Activated CD4-positive, alpha-beta T cell treated with anti-CD3 and anti-CD28 coated beads, Interleukin-2, amount 50 U/mL, for 4 hours (primary cell): ENCODE measurements around the gene LIMS2.

Source experiments
- DNase-seq, 2 experiments: peaks; one replicate each; pipeline ENCODE4 v3.0.0-alpha.2; 2020

Gene LIMS2

DNA sequence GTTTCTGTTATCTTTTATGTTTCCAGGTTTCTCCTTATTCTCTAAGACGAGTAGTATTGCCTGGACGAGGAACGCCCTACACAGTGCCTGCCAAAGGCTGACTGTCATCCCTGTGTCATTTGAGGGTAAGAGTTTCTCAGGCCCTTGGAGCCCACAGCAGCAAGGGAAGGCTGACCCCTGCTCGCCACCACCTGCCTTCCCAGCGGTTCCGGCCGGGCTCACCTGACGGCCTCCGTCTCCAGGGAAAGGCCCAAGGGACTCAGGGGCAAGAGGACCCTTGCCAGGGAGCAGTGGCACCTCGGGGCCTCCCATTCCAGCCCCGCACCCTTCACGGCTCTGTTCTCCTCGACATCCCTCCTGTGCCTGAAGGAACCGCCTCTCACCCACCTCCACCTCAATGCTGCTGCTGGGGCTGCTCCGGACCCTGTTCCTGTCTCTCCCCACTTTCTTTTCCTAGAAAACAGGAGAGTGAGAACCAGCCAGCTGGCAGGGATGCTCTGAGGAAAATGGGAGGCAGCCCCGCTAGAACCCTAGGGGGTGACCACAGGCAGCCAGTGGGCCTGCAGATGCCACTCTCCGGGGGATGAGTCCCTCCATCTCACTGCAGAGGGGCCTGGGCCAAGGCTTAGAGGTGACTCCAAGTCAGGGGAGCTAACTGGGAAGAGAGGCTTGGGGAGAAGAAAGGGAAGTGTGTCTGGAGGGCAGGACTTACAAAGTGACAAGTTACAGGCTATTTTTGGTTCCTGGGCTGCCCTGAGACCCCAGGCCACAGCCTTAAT lies 1.9 kb downstream of the LIMS2 start:
- no peak for DNase-seq

DNA sequence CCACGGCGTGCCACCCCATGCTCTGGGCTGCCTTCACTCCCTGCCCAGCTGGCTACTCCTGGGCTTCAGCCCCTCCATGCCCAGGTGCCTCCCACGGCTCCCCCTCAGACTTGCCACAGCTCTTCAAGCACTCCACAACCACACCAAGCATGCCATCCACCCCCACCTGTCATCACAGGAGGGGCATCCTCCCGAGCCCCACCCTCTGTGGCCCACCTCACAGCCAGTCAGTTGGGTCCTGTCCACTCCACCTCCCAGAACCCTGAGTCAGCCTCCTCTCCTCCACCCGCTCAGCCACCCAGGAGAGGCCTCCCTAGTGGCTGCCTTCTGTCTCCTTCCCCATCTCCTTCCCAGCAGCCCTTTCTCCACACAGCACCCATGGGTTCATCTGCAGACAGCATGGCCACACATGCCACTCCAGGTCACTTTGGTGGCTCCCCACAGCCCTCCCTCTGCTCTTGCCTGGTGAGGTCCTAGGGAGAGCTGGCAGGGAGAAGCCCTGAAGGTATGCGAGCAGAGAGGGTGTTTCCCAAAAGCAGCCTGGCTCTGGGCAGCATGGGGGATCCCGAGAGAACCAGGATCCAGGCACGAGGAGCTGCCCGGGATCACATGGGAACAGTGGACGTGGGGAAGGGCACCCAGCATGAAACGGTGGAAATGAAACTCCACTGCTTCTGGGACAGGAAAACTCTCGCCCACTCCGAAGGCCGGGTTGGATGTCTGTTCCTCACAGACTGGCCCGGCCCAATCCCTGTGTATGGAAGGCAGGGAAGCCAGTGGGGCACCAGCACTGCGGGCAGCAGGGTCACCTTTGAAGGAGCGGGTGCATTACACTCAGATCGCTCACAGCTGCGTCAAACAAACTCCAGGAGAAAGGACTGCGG lies 2.7 kb downstream of the LIMS2 start:
- no peak for DNase-seq

DNA sequence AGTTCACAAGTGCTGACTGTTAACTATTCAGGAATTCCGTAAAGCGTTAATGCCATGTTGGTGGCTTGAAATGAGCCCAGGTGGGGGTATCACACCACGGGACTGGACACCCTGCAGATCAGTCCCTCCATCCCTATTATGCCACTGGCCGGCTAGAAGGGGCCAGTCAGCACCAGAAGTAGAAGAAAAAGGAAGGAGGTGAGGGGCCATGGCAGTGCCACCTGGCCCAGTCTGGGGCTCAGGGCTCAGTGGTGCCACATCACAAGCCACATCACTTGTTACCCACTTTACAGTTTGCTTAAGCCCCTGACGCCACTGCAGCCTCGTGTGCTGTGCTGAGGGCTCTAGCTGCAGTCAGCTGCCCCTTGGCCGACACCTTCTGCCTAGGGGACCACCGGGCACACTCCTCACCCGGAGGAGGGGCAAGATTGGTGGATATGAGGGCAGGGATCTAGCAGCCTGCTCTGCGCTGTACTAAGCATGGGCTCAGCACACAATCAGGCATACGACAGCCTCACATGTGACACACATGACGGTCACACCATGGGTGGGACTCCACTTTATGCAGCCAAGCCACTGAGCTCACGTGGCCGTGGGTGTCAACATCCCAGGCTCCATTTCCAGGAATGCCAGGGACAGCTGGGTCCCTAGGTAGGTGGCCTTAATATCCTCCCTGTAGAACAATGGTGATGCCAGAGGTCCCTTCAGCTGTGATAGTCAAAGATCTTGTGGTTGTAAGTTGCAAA lies 3.6 kb downstream of the LIMS2 start:
- DNase-seq: no peak

DNA sequence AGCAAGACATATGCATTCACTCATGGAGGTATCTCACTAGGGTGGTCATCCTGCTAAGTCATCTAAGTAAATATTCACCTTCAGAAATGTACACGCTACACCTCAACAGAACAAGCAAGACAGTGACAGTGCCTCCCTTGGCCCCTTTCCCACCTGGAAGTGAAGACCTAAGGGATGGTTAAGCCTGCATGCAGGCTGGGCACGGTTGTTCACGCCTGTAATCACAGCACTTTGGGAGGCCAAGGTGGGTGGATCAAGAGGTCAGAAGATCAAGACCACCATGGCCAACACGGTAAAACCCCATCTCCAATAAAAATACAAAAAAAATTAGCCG lies 4.4 kb downstream of the LIMS2 start:
- DNase-seq: no peak

DNA sequence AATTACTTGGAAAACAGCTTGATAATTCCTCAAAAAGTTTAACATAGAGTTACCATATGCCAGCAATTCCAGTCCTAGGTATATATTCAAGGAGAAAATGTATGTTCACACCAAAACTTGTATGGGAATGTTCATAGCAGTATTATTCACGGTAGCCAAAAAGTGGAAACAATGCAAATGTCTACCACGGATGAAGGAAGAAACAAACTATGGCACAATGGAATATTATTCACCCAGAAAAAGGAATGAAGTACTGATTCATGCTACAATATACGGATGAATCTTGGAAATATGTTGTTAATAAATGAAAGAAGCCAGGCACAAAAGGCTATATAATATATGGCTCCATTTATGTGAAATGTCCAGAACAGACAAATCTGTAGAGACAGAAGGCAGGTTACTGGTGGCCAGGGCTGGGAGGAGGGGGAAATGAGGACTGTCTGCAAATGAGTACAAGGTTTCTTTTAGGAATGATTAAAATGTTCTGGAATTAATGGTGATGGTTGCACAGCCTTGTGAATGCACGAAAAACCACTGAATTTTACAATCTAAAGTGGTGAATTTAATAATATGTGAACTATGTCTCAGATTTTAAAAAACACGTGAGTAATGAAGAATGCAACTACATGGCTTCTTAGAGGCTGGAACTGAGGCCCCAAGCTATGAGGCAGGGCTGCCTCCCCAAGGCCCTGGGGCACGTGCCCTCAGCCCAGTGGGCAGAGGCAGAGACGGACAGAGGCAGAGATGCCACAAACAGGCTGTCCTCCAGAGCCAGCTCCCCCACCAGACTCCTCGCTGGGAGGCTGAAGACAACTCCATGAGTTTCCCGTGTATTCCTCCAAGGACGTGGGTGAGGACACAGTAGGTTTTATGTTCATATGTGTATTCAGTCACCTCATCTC lies 5.0 kb downstream of the LIMS2 start:
- DNase-seq: no peak

DNA sequence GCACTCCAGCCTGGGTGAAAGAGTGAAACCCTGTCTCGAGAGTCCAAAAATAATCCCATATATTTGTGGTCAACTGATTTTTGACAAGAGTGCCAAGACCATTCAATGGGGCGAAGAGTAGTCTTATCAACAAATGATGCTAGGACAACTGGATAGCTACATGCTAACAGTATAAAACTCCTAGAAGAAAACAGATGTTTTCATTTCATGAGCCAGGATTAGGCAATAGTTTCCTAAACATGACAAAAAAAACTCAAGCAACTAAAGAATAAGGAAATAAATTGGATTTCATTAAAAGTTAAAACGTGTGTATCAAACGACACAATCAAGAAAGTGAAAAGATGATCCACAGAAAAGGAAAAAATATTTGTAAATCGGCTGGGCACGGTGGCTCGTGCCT lies 6.3 kb downstream of the LIMS2 start:
- no peak for DNase-seq

DNA sequence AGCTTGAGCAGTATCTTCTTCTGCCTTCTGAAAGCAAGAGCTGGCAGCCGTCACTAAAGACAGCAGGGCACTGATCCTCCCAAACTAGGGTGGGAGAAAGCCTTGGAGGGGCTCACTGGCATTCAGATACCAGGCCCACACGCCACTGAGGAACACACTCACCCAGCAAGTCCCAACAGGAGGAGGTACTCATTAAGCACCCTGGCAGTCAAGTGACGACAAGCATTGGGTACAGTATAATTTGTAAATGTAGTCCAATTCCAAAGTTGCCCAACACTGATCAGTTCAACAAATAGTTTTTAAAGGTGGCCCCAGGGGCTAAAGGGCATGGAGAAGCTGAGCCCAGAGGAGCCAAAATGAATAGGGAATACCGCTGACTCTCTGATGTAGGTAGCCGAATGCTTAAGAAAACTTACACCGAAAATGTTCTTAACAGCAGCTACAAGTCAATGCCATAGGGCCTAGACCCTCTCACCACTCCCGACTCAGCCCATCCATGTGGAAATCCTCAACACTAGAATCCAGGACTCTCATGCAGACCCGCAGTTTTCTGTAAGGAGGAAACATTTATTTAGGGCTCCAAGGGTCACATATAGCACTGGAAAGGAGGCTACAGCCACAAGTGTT lies 9.9 kb downstream of the LIMS2 start:
- no peak for DNase-seq

DNA sequence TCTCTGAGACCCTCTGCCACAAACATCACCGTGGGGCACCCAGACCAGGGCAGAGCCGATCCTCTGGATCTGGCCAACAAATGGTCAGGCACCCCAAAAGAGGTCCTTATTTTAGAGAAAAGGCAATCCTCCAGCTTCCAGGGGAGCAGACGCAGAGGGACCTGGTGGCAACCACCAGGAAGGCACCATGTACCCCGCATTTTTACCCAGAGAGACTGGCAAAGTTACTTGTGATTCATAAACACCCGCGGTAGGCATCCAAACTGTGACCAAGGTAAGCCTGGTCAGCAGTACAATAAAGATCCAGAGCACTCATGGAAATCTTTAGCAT lies 10.5 kb downstream of the LIMS2 start:
- no peak for DNase-seq

DNA sequence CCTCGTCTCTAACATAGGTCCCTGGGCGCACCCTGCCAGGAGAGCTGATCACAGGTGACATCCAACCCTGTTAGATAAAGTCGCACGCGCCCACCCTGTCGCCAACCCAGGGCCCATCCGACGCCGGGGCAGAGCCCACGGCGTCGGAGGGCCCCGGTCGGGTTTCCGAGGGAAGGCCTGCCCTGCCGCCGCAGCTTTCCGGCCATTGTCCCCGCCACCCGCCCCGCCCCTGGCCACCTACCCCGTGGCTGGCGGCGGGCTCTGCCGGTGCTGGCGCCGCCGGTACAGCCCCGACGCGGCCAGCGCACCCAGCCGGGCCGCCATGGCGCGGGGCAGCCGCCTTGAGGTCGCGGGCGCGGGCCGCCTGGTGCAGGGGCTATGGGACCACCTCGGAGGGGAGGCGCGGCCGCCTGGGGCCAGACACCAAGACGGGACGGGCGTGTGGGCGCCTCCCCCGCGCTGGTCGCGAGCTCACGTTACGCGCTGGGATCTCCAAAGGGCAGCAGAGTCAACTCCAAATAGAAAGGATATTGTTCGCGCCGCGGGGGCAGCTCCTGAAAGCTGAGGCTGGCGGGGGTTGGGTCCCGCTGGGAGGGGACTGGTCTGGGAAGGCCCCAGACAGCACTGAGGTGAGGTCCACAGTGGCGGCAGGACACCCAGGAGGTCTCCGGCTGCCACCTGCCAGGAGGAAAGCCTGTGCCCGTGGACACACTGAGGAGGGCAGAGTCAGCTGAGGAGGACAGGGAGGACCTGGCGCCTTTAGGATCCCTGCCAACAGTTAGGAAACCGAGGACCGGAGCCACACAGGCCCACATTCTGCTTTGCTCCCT lies 11.1 kb downstream of the LIMS2 start:
- no peak for DNase-seq

DNA sequence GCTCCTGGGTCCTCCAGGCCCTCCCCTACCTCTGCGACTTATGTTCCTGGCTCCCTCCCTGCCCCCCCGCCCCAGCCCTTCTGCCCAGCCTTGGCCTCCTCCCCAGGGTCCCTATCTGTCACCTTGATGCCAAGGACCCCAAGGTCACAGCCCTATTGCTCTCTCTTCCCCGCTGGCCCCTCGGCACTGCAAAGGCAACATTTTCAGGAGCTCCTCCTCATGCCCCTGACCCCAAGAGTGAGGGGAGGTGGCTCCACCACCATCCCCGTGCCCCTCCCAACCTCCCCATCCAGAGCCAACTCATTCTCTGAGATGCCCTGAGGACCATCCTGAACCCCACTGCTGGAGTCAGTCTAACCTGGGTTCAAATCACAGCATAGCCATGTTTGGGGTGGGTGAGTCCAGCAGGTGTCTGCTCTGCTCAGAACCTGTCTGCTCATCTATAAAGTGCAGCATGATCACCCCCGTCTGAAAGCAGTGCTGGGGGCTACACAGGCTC lies 11.7 kb downstream of the LIMS2 start:
- no peak for DNase-seq

DNA sequence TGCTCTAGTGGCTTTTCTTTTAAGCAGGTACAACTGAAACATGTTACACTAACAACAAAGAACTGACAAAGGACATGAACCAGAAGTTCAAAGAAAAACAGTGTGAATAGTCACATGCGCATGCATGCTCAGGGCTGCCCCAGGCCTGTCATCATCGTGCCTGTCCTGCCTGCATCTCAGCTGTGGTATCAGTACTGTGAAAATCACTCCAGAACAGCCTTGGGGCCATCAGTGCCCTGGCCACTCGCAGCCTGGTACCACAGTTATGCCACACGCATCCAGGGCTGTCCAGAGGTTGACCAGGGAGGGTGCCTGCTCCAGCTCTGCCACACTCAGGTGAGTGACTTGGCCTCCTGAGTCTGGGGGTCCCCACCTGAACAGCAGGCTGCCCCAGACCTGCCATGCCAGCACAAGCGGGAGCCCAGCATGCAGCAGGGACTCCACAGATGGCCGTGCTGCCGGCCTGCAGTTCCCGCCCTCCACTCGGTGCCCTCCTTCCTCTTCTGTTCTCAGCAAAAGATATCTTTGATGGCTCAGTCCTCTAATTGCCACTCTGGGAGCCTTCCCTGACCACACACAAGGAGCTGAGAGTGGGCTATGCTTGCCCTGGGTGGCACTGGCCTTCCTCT lies 12.3 kb downstream of the LIMS2 start:
- DNase-seq: no peak

DNA sequence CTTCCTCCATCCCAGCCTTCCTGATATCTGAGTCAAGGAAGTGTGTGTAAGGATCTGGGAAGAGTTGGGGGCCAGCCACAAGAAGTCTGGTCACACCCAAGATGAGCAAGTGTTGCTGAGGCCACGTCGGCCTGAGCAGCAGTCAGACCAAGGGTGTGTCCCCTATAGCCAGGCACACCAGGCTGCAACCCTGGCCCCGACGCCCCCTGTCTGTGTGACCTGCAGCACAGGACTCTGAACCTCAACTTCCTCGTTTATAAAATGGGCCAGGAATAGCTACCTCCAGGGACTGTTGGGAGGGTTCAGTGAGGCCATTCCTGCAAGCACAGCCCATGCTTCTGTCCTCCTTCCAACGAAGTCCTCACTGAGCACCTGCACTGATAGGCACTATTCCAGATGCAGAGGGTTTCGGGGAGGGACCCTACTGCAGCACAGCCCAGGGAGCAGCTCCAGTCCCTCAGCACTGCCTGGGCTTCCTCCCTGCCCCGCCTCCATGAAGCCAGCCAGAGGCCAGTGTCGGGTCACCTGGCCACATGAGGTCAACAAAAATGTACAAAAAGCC lies 13.3 kb downstream of the LIMS2 start:
- DNase-seq: no peak

DNA sequence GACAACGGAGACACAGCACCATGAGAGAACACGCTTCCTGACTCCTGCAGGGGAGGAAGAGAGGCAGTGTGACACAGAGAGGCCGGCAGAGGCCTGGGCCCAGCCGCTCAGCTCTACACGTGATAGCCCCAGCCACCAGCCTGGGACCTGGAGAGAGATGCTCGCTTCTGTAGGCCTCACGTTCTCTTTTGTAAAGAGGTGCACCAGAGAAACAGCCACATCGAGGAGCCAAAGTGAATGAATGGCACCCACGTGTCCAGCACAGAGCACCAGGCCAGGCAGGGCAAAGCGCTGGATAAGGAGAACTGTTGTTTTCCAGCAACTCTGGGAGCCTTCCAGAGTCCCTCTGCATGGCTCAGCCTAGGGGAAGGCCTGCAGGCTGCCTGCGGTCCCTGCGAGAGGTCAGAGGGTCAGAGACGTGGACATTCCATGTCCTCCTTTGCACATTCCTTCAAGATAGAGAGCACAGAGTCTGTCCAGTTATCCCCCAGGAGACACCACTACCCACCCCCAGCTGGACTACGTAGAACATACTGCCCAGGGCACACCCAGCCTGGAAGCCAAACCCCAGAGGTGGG lies 14.2 kb downstream of the LIMS2 start:
- DNase-seq: no peak

DNA sequence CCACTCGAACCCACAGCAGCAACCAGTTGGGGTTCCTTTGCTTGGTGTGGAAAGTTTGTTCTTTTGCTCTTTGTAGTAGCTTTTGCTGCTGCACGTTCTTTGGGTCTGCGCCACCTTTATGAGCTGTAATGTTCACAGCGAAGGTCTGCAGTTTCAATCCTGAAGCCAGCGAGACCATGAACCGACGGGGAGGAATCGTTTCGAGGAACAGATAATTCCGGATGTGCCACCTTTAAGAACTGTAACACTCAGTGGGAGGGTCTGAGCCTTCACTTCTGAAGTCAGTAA lies 15.1 kb downstream of the LIMS2 start:
- no peak for DNase-seq

DNA sequence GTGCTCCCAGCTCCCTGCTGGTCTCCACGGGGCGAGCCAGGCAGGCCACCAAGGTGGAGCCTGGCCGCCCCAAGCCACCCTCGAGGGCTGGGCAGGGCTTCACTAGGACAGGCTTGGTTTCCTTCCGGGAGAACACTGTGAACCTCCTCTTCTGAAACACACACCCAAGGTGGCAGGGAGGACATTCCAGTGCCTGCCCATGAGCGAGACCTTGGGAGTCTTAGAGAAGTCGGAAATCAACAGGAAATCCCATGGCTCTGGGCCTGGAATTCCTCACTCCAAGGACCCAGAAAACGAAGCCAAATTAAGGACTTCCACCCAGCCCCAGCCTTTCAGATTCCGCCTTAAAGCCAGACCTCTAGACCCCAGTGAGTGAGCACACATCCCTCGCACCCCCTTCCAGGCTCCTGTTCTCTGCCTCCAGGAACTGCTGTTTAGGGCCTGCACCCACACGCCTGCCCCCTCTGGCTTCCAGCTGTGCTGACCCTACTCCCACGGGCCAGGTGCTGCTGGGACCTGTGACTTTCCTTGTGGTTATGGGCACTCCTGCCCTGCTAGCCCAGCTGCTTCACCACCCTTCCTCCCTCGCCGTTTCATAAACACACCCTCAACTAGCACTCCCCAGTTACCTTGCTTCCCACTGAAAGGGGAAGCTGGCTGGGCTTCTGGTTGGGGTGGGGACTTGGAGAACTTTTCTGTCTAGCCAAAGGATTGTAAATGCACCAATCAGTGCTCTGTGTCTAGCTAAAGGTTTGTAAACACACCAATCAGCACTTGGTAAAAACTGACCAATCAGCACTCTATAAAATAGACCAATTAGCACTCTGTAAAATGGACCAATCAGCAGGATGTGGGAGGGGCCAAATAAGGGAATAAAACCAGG lies 15.7 kb downstream of the LIMS2 start:
- no peak for DNase-seq

DNA sequence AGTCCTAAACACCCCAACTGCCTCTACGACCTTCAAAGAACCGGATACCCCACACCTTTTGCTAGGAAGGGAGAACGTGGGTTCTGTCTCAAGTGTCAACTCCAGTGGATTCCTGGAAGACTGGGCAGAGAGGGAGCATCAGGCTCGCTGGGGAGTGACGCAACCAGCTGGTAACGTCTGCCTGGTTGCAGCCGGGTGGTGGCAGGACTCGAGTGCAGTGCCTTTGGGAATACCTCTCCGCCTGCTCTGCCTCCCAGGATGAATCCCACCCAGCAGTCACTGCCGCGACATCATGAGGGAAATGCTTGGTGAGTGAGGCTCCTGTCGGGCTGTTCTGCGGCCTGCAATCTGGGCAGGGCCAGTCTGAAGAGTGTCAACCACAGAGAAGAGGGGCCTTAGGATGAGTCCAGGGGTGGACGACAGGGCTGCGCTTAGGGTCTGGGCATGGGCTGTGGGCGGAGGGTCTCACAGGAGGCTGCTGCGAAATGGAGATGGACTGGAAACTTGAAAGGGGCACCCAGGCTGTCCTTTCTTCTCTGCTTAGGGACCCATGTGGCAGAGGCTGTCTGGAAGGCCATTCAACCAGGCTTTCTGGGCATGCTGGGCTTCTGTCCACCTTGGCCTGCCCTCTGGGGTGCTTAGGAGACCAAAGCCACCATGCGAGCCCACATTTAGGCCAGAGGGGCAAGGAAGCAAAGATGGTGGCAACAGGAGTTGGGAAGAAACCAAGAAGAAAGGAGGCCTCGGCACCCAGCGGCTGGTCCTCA lies 16.5 kb downstream of the LIMS2 start:
- DNase-seq: no peak

DNA sequence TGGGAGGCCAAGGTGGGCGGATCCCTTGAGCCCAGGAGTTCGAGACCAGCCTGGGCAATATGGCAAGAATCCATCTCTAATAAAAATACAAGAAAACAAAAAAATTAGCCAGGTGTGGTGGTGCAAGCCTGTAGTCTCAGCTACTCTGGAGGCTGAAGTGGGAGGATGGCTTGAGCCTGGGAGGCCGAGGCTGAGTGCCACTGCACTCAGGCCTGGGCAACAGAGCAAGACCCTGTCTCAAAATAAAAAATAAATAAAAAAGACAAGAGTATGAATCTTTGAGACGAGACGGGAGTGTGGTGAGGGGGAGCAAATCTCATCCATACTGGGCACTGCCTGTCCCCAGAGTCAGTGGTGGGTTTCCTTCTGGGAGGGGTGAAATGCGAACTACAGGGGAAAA lies 17.2 kb downstream of the LIMS2 start:
- DNase-seq: no peak

DNA sequence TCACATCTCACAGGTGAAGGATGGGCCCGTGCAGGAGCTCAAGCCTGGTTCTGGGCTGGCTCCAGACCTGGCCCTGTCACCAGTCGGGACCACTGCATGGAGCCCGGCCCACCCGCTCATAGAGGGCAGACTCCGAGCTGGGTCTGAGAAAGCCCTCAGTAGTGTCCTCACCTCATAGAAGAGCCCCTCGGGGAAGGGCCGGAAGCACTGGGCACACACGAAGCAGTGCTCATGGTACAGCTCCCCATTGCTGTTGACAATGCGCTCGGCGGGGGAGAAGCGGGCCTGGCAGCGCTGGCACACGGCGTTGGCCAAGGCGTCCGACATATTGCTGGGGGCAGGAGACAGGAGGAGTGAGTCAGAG lies 18.1 kb downstream of the LIMS2 start:
- no peak for DNase-seq
